HG03097 (cell line): Measurements from ENCODE around the gene JMJD4.
"Not testable (repeated sequence)": the region's sequence is repeated elsewhere in the genome, so short reads cannot be mapped to it uniquely, and the experiment has no call there.

Experiments used
- ATAC-seq: cut with Tn5 transposase; IDR thresholded peaks from one replicate; pipeline ENCODE4 v1.9.1; 2021; ENCODE audit not compliant: unreplicated experiment, low FRiP score

Gene JMJD4

GRCh38 chr1:227733751-227734545 is 1.2 kb downstream of the JMJD4 start:
- ATAC-seq: no peak

DNA sequence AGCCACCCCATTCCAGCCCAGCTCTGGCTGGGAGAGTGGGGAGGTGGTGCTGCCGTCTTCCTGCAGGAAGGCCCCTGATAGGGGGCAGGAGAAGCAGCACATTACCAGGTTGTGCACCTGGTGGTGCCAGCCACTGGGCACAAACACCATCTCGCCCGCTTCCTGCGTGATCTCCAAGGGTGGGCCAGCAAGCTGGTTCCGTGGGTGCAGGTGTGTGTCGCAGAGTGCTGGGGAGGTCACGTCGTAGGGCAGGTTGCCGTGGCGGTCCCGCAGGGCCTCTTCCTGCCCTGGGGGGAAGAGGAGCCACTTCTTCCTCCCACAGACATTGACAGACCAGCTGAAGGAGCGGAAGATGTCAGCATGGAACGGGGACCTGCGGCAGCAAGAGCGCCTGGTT is 1.8 kb downstream of the JMJD4 start:
- ATAC-seq: no peak

GRCh38 chr1:227732586-227733308 is 2.4 kb downstream of the JMJD4 start:
- no peak for ATAC-seq

DNA sequence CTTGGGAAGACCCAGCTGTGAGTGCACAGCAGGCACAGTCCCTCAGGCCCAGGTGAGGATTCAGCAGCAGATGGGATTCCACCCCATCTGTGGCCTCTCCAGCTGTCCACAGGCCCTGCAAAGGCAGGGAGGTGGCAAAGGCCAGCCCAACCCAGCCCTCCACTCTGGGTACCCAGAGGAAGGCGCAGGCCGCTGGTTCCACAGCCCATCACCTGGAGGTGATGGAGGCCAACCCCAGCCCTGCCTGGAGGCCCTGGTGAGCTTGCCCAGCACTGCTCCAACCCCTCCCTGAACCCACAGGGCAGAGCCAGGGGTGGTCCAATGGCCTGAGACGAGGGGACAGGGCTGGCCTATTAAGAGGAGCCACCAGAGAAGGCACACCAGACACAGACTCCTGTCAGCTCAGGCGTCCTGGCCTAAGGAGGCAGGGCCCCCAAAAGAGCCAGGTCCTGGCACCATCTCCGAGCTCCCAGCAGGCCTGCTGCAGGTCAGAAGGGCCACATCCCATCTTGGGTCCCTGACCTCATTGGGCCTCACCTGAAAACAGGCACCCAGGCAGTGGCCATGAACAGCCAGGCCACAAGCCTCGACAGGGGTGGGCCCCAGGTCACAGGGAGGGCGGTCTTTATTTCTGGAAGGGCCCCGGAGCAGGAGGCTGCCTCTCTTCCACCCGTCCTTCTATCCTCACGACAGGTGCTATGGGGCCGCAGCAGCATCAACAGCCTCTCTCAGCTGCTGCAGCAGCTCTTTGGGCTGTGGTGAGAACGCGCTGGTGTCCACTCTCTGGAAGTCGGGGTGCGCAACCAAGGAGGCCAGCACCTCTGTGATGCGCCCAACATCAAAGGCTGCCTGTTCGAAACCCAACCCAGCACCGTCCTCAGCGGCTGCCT is 3.2 kb downstream of the JMJD4 start:
- no peak for ATAC-seq

GRCh38 chr1:227731241-227731677 is 3.8 kb downstream of the JMJD4 start:
- ATAC-seq: no peak

DNA sequence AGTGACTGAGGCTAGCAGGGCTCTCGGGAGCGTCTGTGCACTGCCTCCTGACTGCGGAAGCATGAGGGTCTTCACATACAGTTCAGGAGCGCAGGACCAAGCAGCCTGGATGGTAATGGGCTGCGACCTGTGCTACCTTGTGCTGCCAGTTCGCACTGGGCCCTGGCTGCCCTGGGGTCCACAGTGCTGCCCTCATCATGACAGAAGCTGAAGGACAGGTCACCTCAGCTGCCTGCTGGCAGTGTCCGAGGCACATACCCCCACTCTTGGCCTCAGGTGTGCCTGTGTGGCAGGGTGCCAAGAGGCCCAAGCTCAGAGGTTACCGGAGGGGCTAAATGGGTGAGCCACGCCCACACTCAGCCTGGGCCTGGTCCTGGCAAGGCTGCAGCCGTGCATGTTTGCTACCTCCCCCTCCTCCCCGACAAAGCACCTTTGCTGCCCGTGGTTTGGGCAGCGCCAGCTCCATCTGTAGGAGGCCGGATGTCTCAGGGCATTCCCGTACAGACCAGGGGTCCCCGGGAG is 4.4 kb downstream of the JMJD4 start:
- ATAC-seq: no peak

GRCh38 chr1:227729881-227730629 is 5.0 kb downstream of the JMJD4 start:
- no peak for ATAC-seq

GRCh38 chr1:227729144-227729880 is 5.8 kb downstream of the JMJD4 start:
- ATAC-seq: no peak

- no peak for ATAC-seq
Observed at GRCh38 chr1:227728892-227729143, 6.3 kb downstream of the JMJD4 start.

GRCh38 chr1:227728059-227728891 is 6.8 kb downstream of the JMJD4 start:
- no peak for ATAC-seq

DNA sequence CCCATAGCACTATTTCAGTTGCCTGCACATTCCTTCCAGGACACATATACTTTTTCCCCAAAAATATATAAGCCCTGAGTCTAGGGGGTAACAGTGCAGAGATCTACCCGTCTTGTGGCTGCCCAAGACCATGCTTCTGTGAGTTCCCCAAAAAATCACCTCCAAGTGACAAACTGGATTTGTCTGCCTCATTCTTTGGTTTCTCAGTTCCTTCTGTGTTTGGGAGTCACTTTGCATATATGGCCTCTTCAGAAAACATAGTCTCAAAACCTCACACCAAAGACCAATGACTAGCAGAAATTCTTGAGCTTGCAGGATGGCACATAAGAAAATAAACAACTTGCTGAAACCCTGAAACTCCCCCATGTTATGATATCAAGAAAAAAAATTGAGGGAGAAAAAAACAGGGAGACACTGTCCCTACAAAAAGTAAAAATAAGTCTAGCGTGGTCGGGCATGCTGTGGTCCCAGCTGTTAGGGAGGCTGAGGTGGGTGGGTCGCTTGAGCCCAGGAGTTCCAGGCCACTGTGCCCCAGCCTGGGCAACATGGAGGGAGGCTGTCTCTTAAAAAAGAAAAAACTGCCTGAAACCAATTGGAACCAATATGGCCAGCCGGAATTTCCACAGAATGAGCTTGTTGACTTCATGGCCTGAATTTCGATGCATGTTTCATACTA is 8.0 kb downstream of the JMJD4 start:
- ATAC-seq: no peak

- ATAC-seq: no peak
Observed at GRCh38 chr1:227726318-227726717, 8.8 kb downstream of the JMJD4 start.

DNA sequence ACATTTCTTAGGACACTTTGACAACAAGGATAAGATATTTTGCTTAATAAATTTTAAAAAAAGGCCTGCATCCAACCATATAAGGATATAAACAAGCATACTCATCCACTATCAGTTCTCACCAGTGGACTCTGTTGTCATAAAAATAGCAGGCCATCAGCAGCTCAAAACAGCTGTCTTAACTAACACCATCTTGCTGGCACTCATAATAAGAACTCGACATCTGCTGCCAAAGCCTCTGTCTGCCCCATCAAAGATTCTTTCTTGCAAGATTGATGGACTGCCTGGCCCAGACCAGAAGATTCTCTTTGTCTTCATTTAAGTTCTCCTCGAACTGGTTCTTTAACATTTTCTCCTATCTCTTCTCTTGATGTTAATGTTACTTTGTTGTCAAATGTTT is 10.1 kb downstream of the JMJD4 start:
- ATAC-seq: no peak

- ATAC-seq: no peak
Observed at GRCh38 chr1:227723474-227723873, 11.6 kb downstream of the JMJD4 start.

- no peak for ATAC-seq
Observed at GRCh38 chr1:227718932-227719331, 16.2 kb downstream of the JMJD4 start.

DNA sequence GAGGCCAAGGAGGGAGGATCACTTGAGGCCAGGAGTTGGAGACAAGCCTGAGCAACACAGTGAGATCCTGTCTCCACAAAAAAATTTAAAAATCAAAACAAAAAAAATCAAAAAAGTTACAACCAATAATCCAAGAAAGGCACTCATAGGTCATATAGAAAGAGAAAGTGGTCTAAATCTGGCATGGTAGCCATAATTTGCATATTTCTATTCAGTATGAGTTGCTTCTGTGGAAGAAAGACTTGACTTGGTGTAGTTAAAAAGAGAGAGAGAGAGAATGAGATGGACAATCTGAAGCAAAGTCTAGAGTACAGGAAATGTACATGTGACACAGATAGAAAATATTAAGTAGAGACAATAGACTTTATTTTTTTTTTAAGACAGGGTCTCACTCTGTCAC is 22.5 kb downstream of the JMJD4 start:
- ATAC-seq: no peak

- not testable (repeated sequence) for ATAC-seq
Observed at GRCh38 chr1:227710474-227710873, 24.6 kb downstream of the JMJD4 start.

GRCh38 chr1:227709451-227709850 is 25.7 kb downstream of the JMJD4 start:
- ATAC-seq: no peak
